Activated CD4-positive, alpha-beta T cell treated with anti-CD3 and anti-CD28 coated beads for 4 hours (primary cell): ENCODE data around the gene BCAS1.

ENCODE experiments used
- DNase-seq, 2 donors: peaks; one replicate each; pipeline ENCODE4 v3.0.0-alpha.2; 2020

Gene BCAS1

DNA sequence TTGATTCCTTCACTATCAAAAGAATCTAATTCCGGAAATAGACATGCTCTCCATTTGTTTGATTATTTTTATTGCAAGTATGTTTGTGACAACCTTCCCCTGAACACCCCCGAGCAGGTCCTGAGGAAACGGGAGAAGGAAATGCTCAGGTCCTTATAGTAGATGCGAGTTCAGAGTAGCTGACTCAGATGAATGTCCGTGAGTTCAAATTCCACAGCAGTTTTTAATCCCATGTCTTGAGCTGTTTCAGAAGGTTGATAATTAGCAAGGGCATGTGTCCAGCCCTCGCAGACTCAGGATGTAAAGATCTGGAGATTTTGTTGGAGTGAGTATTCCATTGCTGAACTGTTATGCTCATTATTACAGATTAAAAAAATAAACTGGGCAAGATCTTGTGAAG lies 169.3 kb downstream of the BCAS1 start:
- DNase-seq: no peak

DNA sequence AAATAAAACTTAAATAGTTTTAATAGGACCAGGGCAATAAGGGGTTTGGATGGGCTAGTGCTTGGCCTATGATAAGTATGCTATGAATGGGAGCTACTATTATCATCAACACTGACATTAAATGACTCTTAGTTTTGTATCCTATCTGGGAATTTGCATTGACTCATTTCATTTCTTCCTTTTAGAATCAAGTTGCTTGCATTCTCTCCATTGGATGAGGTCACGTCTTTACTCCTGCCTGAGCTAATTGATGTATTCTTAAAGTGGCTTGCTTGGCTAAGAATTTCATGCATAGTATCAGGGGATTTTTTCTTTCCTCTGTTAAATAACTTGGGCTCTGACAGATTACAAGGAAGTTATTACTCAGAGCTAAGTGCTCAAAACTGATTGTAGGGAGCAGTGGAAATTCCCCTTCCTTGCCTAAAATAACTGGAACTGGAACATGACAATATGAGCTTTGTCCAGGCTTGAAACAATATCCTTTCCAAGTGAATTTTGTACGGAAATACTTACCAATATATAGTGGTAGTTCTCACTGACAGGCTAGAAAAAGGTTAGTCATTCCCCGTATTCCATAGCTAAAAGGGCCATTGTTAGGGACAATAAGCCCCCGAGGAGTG lies 169.9 kb downstream of the BCAS1 start:
- DNase-seq: no peak

DNA sequence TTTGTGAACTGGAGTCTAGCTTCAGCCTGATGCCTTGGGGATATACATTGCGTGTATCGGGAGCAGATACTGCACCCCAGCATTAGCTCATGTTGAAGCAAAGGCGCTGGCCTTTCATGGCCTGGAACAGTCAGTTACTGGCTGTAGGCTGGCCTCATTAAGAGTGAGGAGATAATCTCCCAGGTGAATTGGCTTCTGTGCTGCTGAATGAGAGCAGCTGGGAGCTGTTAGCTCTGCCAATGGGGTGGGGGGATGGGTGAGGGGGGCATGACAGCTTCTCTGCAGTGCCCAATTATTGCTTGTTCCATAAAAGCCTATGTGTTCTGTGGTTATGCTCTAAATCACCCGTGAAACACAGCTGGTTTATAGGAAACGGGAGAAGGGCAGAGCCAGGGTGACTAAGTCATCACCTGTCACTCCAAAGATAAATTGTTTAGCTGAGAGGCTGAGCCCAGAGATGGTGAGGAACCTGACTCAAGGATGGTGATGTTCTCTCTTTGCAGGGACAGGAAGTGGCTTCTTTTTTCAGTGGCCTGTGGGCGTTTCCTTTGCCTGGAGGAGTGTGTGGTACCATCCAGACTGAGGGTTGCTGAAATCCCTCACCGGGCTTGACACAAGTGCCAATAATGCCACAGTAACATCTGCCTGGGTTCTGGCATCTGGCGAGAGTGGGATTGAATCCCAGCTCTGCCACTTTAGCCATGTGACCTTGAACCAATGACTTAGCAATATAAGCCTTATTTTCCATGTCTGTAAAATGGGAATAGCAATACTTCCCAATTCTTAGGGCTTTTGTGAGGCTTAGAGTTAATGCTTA lies 170.8 kb downstream of the BCAS1 start:
- peak; percentile 78 to 81 for DNase-seq

DNA sequence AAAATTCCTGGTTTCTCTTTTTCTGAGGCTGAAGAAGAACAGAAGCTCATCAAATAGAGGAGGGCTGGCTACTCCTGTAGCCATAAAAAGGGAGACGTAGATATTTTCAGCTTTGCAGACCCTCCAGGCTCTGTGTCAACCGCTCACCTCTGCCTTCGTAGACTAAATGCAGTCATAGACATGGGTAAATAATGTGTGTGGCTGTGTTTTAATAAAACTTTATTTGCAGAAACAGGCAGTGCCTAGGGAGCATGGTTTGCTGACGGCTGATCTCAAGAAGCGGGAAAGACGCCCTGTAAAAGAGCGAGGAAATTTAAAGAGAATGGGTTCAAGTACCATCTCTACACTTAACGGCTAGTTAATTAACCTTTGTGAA lies 171.8 kb downstream of the BCAS1 start:
- no peak for DNase-seq

DNA sequence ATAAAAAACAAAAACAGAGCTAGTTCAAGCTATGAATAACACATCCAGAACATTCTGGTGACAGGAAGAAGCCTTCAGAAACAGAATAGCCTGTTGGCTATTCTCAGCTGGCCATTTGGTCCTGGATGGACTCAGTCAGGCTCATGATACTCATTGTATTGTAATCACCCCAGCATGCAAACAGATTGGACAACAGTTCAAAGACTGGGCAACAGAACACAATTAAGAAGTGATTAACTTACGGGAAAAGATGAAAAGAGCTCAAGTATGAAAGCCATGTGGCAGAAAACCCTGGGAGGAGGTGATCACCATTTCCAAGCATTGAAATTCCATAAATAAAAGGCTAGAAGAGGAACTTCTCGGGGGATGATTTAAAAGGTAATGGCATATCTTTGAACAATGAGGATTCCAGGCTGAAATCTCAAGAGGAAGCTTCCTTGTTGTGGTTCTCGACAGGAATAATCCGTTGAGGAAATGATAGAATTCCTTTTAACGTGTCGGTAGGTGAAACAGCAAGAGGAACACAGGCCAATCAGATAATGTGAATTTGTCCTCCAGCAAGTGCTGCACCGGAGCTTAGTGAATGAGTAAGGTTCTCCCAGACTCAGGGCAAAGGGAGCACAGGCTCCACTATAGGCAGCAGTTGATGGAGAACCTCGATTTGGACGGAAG lies 172.4 kb downstream of the BCAS1 start:
- no peak for DNase-seq

DNA sequence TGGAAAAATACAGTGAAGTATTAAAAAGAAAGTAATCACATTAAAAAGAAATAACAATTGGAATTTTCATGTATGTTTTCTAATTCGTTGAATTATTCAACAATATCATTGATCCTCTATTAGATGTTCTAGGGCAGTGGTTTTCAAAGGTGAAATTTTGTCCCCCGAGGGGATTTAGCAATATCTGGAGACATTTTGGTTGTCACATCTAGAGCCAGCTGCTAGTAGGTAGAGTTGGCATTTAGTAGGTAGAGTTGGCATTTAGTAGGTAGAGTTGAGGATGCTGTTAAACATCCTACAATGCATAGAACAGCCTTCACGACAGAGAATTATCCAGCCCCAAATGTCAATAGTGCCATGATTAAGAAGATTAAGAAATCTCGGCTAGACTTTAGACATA lies 173.7 kb downstream of the BCAS1 start:
- no peak for DNase-seq

DNA sequence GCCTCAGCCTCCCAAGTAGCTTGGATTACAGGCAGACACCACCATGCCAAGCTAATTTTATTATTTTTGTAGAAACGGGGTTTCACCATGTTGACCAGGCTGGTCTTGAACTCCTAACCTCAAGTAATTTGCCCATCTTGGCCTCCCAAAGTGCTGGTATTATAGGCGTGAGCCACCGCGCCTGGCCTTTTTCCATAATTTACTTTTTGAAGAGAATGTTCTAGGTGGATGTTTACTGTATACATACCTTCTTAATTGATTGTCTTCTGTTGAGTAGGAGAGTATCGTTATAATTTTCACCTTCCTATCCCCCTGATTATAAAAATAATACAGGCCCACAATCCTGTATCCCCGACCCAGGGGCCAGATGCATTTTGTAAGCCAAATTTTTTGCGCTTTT lies 174.4 kb downstream of the BCAS1 start:
- DNase-seq: no peak

DNA sequence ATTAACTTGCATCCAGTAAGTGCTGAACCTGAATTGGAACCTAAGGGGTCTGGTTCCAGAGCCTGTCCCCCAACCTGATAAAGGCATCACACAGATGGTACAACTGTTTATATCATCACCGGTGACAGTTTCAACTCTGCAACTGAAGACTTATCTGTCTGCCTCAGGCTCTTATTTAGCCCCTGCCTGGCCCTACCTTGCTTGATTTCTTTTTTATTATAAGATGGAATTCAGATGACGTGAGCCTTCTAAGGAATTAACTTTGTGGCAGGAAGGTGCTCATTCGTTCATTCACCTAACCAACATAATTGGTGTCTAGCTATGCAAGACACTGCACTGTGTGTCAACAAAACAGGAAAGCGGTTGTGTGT lies 175.0 kb downstream of the BCAS1 start:
- no peak for DNase-seq

DNA sequence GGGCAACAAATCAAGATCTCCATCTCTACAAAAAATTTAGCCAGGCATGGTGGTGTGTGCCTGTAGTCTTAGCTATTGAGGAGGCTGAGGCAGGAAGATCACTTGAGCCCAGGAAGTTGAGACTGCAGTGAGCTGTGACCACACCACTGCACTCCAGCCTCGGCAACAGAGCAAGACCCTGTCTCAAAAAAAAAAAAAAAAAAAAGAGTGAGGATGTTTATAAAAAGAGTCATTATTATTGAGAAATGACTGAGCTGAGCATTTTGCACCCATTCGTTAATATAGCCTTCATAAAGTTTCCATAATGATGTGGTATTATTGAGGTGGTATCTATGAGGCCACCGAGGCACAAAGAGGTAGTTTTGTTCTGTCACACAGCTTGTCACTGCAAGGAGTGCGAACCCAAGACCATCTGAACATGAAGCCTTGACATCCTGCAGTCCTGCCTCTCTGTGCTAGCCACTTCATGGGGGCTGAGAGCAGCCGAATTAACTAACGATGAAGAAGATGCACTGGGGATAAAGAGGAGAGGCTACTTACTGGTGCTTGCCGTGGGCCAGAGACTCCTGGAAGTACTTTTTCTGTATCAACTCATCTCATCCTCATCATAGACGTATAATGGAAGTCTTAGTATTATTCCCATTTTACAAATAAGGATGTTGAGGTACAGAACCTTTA lies 175.5 kb downstream of the BCAS1 start:
- no peak for DNase-seq
